Activated T-helper 1 cell treated with Interleukin-2 at 50 U/mL for 16 hours (primary cell): ENCODE measurements around the gene IGSF8.
A peak's percentile ranks its signal among the peaks of the same experiment; 100 is the strongest.

Source experiments
- DNase-seq: peaks from one replicate; pipeline ENCODE4 v3.0.0-alpha.2; 2020; ENCODE audit warnings: low read depth

Gene IGSF8

GRCh38 chr1:160103658-160104408 lies 5.4 kb upstream of the IGSF8 start:
- no peak for DNase-seq

- no peak for DNase-seq
These were observed 3.5 kb upstream of the IGSF8 start for GRCh38 chr1:160101717-160102522.

GRCh38 chr1:160101037-160101716 lies 2.8 kb upstream of the IGSF8 start:
- peak; percentile 51 for DNase-seq

GRCh38 chr1:160099716-160100375 lies 1.4 kb upstream of the IGSF8 start:
- no peak for DNase-seq

GRCh38 chr1:160098852-160099561 lies 588 bp upstream of the IGSF8 start:
- peak; percentile 98 for DNase-seq

- DNase-seq = no peak
These were observed 1.1 kb downstream of the IGSF8 start for GRCh38 chr1:160097151-160097910.

- DNase-seq = no peak
These were observed 1.9 kb downstream of the IGSF8 start for GRCh38 chr1:160096274-160097116.

- DNase-seq = no peak
These were observed 2.9 kb downstream of the IGSF8 start for GRCh38 chr1:160095382-160096105.

GRCh38 chr1:160094806-160095205 lies 3.6 kb downstream of the IGSF8 start:
- DNase-seq = no peak

GRCh38 chr1:160094291-160094625 lies 4.2 kb downstream of the IGSF8 start:
- no peak for DNase-seq

GRCh38 chr1:160093624-160094290 lies 4.7 kb downstream of the IGSF8 start:
- DNase-seq = no peak

- DNase-seq = no peak
These were observed 5.4 kb downstream of the IGSF8 start for GRCh38 chr1:160093069-160093395.

- DNase-seq = no peak
These were observed 5.9 kb downstream of the IGSF8 start for GRCh38 chr1:160092366-160093068.

- DNase-seq = no peak
These were observed 6.7 kb downstream of the IGSF8 start for GRCh38 chr1:160091666-160092223.

- no peak for DNase-seq
These were observed 7.7 kb downstream of the IGSF8 start for GRCh38 chr1:160090760-160091159.

- no peak for DNase-seq
These were observed 8.5 kb downstream of the IGSF8 start for GRCh38 chr1:160089883-160090282.

GRCh38 chr1:160087118-160087662 lies 11.2 kb downstream of the IGSF8 start:
- no peak for DNase-seq

- DNase-seq = no peak
These were observed 11.9 kb downstream of the IGSF8 start for GRCh38 chr1:160086456-160086892.
